K562 (cell line): ENCODE measurements around the gene PPIL1. TPM values are rescaled to one million over a fixed set of nuclear protein-coding genes. Genes with fewer than 3 reads are reported as not detected.

Source experiments
- DEAF1 ChIP-seq: fragments of 450-650 bp; formaldehyde crosslinking; IDR thresholded peaks from 2 replicates; pipeline ENCODE4 v1.4.0; 2020; ENCODE audit warnings: mild to moderate bottlenecking, moderate library complexity
- HDAC2 ChIP-seq: fragments of 450-650 bp; IDR thresholded peaks from 2 replicates; pipeline ENCODE4 v1.6.1; 2016; ENCODE audit warnings: mild to moderate bottlenecking
- HMGN3 ChIP-seq: IDR thresholded peaks from 2 replicates; pipeline ENCODE4 v1.6.1; 2011; ENCODE audit warnings: borderline replicate concordance, low read depth, mild to moderate bottlenecking, mixed read lengths, low read length; ENCODE audit not compliant: insufficient read length; ENCODE audit errors: extremely low read depth
- JUND ChIP-seq, 2 experiments: IDR thresholded peaks; 2 replicates in 1 of 2; 3 replicates in 1 of 2; pipeline ENCODE4 v1.6.1; 2011; ENCODE audit warnings: borderline replicate concordance in 2 of 2, low read depth in 2 of 2, low read length in 2 of 2, improper control_type of control experiment in 1 of 2, missing biosample characterization in 1 of 2, missing genetic modification characterization in 1 of 2, missing genetic modification reagents in 1 of 2
- MAZ ChIP-seq, 2 experiments: fragments of 450-650 bp in 1 of 2; sonication (generic) in 1 of 2; formaldehyde crosslinking; IDR thresholded peaks in 1 of 2; conservative IDR thresholded peaks in 1 of 2; 2 replicates each; pipeline versions ENCODE4 v1.4.0 to v1.5.0; 2020; ENCODE audit warnings: mild to moderate bottlenecking in 1 of 2, missing genetic modification reagents in 1 of 2
- MECOM ChIP-seq: fragments of 250-450 bp; sonication (Bioruptor Pico); IDR thresholded peaks from 2 replicates; pipeline ENCODE4 v1.8.0; 2022; ENCODE audit warnings: inconsistent platforms
- MITF ChIP-seq: IDR thresholded peaks from 2 replicates; pipeline ENCODE4 v1.6.1; 2014; ENCODE audit warnings: antibody characterized with exemption
- MNT ChIP-seq, 2 experiments: fragments of 450-650 bp; conservative IDR thresholded peaks; 2 replicates each; pipeline ENCODE4 v1.6.1; 2017; ENCODE audit warnings: mild to moderate bottlenecking in 2 of 2, moderate library complexity in 2 of 2
- NR2C2 ChIP-seq, 2 experiments: fragments of 200-800 bp in 1 of 2; sonication (Bioruptor generic) in 1 of 2; sonication (generic) in 1 of 2; formaldehyde crosslinking in 1 of 2; IDR thresholded peaks; 2 replicates each; pipeline versions ENCODE4 v1.6.1 to v1.8.0; 2016 to 2022; ENCODE audit warnings: mild to moderate bottlenecking in 1 of 2, missing compliant biosample characterization in 1 of 2, missing genetic modification characterization in 1 of 2, missing genetic modification reagents in 1 of 2
- OTX1 ChIP-seq: fragments of 450-650 bp; formaldehyde crosslinking; IDR thresholded peaks from 2 replicates; pipeline ENCODE4 v1.4.0; 2022; ENCODE audit warnings: mild to moderate bottlenecking
- PKNOX1 ChIP-seq: fragments of 450-650 bp; IDR thresholded peaks from 2 replicates; pipeline ENCODE4 v1.6.1; 2016
- PPARD ChIP-seq: fragments of 250-450 bp; sonication (Bioruptor Pico); IDR thresholded peaks from 2 replicates; pipeline ENCODE4 v1.8.0; 2022; ENCODE audit warnings: inconsistent platforms, mild to moderate bottlenecking, moderate library complexity
- RFX1 ChIP-seq: fragments of 450-650 bp; IDR thresholded peaks from 2 replicates; pipeline ENCODE4 v1.6.1; 2016; ENCODE audit warnings: mild to moderate bottlenecking, moderate library complexity
- RNF2 ChIP-seq: sonication (generic); IDR thresholded peaks from 2 replicates; pipeline ENCODE4 v1.6.1; 2016
- SRSF9 ChIP-seq: fragments of 200-400 bp; formaldehyde crosslinking; IDR thresholded peaks from 2 replicates; pipeline ENCODE4 v1.6.1; 2017; ENCODE audit warnings: low read depth, low read length, borderline replicate concordance
- TBL1XR1 ChIP-seq, 2 experiments: IDR thresholded peaks; 2 replicates each; pipeline ENCODE4 v1.6.1; 2012; ENCODE audit warnings: improper control_type of control experiment in 2 of 2, low read length in 2 of 2, mild to moderate bottlenecking in 1 of 2
- ZBTB34 ChIP-seq: fragments of 250-450 bp; sonication (Bioruptor Pico); IDR thresholded peaks from 2 replicates; pipeline ENCODE4 v1.8.0; 2021; ENCODE audit warnings: mild to moderate bottlenecking, moderate library complexity
- ZNF778 ChIP-seq: fragments of 450-650 bp; formaldehyde crosslinking; IDR thresholded peaks from 2 replicates; pipeline ENCODE4 v1.4.0; 2020; ENCODE audit warnings: mild to moderate bottlenecking, moderate library complexity
- polyA plus RNA-seq, 8 experiments: library from polyadenylated mRNA; depleted of rRNA in 4 of 8; stranded (reverse) in 5 of 8; unstranded in 3 of 8; fragments of >200 nt; fragmentation: Nextera tagmentation in 2 of 8; fragmentation: Illumina TruSeq in 1 of 8; extraction: Ambion mirVana in 2 of 8; extraction: Trizol in 1 of 8; gene quantifications; 2 replicates each; pipeline versions ENCODE4 v1.2.1 to v1.2.3, GENCODE V29; 2011 to 2014; ENCODE audit warnings: inconsistent platforms in 1 of 8, missing spikeins in 1 of 8
- total RNA-seq, 7 experiments: library from RNA; depleted of rRNA in 6 of 7; stranded (reverse); fragments of >200 nt in 6 of 7; fragmentation: Illumina TruSeq in 2 of 7; extraction: Trizol in 2 of 7; gene quantifications; 2 replicates each; pipeline versions ENCODE4 v1.2.1 to v1.2.3, GENCODE V29; 2011 to 2021; ENCODE audit warnings: low replicate concordance in 1 of 7

The PPIL1 gene
- total and polyA plus RNA-seq, 9 of the 15 experiments (the other 6 are each of a cell fraction or from before 2014, with no cell fraction given), result 65.8 to 205 (median 130) TPM

GRCh38 chr6:36885461-36886401, 11.1 kb upstream of the PPIL1 start, which contains the start of gene C6orf89 (continued):
- TF ChIP-seq MITF (no peak), RNF2 (peak; percentile 76; the same call in 1 of the 2 replicates), NR2C2 (CRISPR knock-in tag; IDR thresholded peaks at IDR 0.05) (peak; percentile 99), NR2C2 (tag; IDR thresholded peaks at IDR 0.05) (peak; percentile 100), MECOM (CRISPR knock-in tag) (no peak), OTX1 (CRISPR knock-in tag) (0 out of 2 replicates have a peak, but pooled peaks have one; percentile 4), DEAF1 (CRISPR knock-in tag) (peak; percentile 41; the same call in 1 of the 2 replicates), HMGN3 (peak; percentile 87), SRSF9 (no peak), ZNF778 (CRISPR knock-in tag) (no peak), MNT (conservative IDR thresholded peaks at IDR 0.05) (peak; percentile 90 to 98), ZBTB34 (CRISPR knock-in tag) (no peak), HDAC2 (peak; percentile 90), MAZ (CRISPR knock-in tag; conservative IDR thresholded peaks at IDR 0.05 in 1 of 2, IDR thresholded peaks at IDR 0.05 in 1 of 2) (peak; percentile 98), JUND (IDR thresholded peaks at IDR 0.05; ENCODE audit: borderline replicate concordance, low read depth, low read length) (peak; percentile 64), JUND (tag; IDR thresholded peaks at IDR 0.05; ENCODE audit: borderline replicate concordance, low read depth, low read length) (peak; percentile 50; the same call in 1 of the 3 replicates), PPARD (CRISPR knock-in tag) (no peak), PKNOX1 (peak; percentile 95), RFX1 (no peak), TBL1XR1 (IDR thresholded peaks at IDR 0.05; ENCODE audit: low read length in 2 of 2) (peak; percentile 47 to 89; a peak in 3 of 4 replicates)
